HEK293 (cell line): ENCODE data around the gene ZNF488.

Experiments
- CTCF ChIA-PET: fragments of 350-600 bp; formaldehyde crosslinking; extraction: SDS; loops from one replicate; lab custom pipeline; 2021; ENCODE audit warnings: antibody characterized with exemption; lab: Yijun Ruan, JAX
- POLR2A ChIA-PET: fragments of 300-600 bp; formaldehyde crosslinking; extraction: SDS; loops from one replicate; lab custom pipeline; 2020; ENCODE audit warnings: antibody characterized with exemption, inconsistent platforms; lab: Yijun Ruan, JAX
- H3K27ac ChIP-seq: fragments of 200-500 bp; sonication (Bioruptor generic); 2 replicates; pipeline ENCODE4 v1.5.1; 2014; ENCODE audit warnings: low read depth, low read length, control low read depth, inconsistent platforms; ENCODE audit errors: extremely low read depth
- H3K36me3 ChIP-seq, 2 experiments: fragments of 200-500 bp in 1 of 2; sonication (Bioruptor generic) in 1 of 2; 1 replicate in 1 of 2; 2 replicates in 1 of 2; pipeline ENCODE4 v1.5.1; 2014 to 2017; ENCODE audit warnings: inconsistent platforms in 2 of 2, low read length in 2 of 2; ENCODE audit not compliant: control insufficient read depth in 2 of 2, insufficient read depth in 1 of 2
- H3K4me1 ChIP-seq: fragments of 200-500 bp; sonication (Bioruptor generic); 2 replicates; pipeline ENCODE4 v1.5.1; 2014; ENCODE audit warnings: mild to moderate bottlenecking, low read length, inconsistent platforms; ENCODE audit not compliant: control insufficient read depth, insufficient read depth
- H3K4me3 ChIP-seq: 2 replicates; pipeline ENCODE4 v1.5.1; 2011; ENCODE audit warnings: low read depth, mild to moderate bottlenecking, control low read depth, low read length, moderate library complexity
- H3K9me3 ChIP-seq: fragments of 200-500 bp; sonication (Bioruptor generic); 2 replicates; pipeline ENCODE4 v1.5.1; 2014; ENCODE audit warnings: low read depth, low read length, inconsistent platforms; ENCODE audit not compliant: control insufficient read depth, insufficient read depth
- GLIS1 ChIP-seq: fragments of 450-650 bp; formaldehyde crosslinking; IDR thresholded peaks from 2 replicates; pipeline ENCODE4 v1.5.1; 2016; ENCODE audit warnings: missing biosample characterization, missing genetic modification characterization
- GLIS2 ChIP-seq: fragments of 450-650 bp; formaldehyde crosslinking; IDR thresholded peaks from 2 replicates; pipeline ENCODE4 v1.5.1; 2016; ENCODE audit warnings: missing biosample characterization, missing genetic modification characterization
- KLF7 ChIP-seq: fragments of 450-650 bp; formaldehyde crosslinking; IDR thresholded peaks from 2 replicates; pipeline ENCODE4 v1.5.1; 2016; ENCODE audit warnings: missing biosample characterization, missing genetic modification characterization, borderline replicate concordance
- KLF8 ChIP-seq: fragments of 450-650 bp; formaldehyde crosslinking; IDR thresholded peaks from 2 replicates; pipeline ENCODE4 v1.5.1; 2016; ENCODE audit warnings: missing biosample characterization, missing genetic modification characterization
- REPIN1 ChIP-seq: fragments of 450-650 bp; formaldehyde crosslinking; IDR thresholded peaks from 2 replicates; pipeline ENCODE4 v1.5.1; 2017; ENCODE audit warnings: missing biosample characterization, missing genetic modification characterization, low read depth
- SCRT1 ChIP-seq: fragments of 450-650 bp; formaldehyde crosslinking; IDR thresholded peaks from 2 replicates; pipeline ENCODE4 v1.5.1; 2016; ENCODE audit warnings: missing biosample characterization, missing genetic modification characterization, borderline replicate concordance
- TCF7L2 ChIP-seq: IDR thresholded peaks from 2 replicates; pipeline ENCODE4 v1.6.1; 2011; ENCODE audit warnings: low read depth, mild to moderate bottlenecking, inconsistent platforms, low read length, moderate library complexity, borderline replicate concordance
- TRIM28 ChIP-seq: IDR thresholded peaks from 2 replicates; pipeline ENCODE4 v1.6.1; 2011; ENCODE audit warnings: low read length, control low read depth, borderline replicate concordance
- ZEB2 ChIP-seq: fragments of 450-650 bp; formaldehyde crosslinking; IDR thresholded peaks from 2 replicates; pipeline ENCODE4 v1.5.1; 2016; ENCODE audit warnings: missing biosample characterization, missing genetic modification characterization
- ZNF112 ChIP-seq: fragments of 450-650 bp; formaldehyde crosslinking; IDR thresholded peaks from 2 replicates; pipeline ENCODE4 v1.5.0; 2017; ENCODE audit warnings: missing biosample characterization, missing genetic modification characterization
- ZNF121 ChIP-seq: fragments of 450-650 bp; formaldehyde crosslinking; IDR thresholded peaks from 2 replicates; pipeline ENCODE4 v1.5.1; 2016; ENCODE audit warnings: missing biosample characterization, missing genetic modification characterization
- ZNF148 ChIP-seq: fragments of 450-650 bp; formaldehyde crosslinking; IDR thresholded peaks from 2 replicates; pipeline ENCODE4 v1.5.0; 2017; ENCODE audit warnings: missing biosample characterization, missing genetic modification characterization, borderline replicate concordance
- ZNF175 ChIP-seq: fragments of 450-650 bp; formaldehyde crosslinking; IDR thresholded peaks from 2 replicates; pipeline ENCODE4 v1.5.1; 2016; ENCODE audit warnings: missing biosample characterization, missing genetic modification characterization
- ZNF184 ChIP-seq: fragments of 450-650 bp; IDR thresholded peaks from 2 replicates; pipeline ENCODE4 v1.5.1; 2018; ENCODE audit warnings: missing biosample characterization, mild to moderate bottlenecking, missing genetic modification characterization
- ZNF211 ChIP-seq: fragments of 450-650 bp; formaldehyde crosslinking; IDR thresholded peaks from 2 replicates; pipeline ENCODE4 v1.5.1; 2016; ENCODE audit warnings: low read depth, missing biosample characterization, missing genetic modification characterization
- ZNF23 ChIP-seq: fragments of 450-650 bp; formaldehyde crosslinking; IDR thresholded peaks from 2 replicates; pipeline ENCODE4 v1.5.1; 2016; ENCODE audit warnings: missing biosample characterization, missing genetic modification characterization, borderline replicate concordance
- ZNF280C ChIP-seq: fragments of 450-650 bp; formaldehyde crosslinking; IDR thresholded peaks from 2 replicates; pipeline ENCODE4 v1.5.1; 2016; ENCODE audit warnings: missing biosample characterization, missing genetic modification characterization
- ZNF341 ChIP-seq: fragments of 450-650 bp; formaldehyde crosslinking; IDR thresholded peaks from 2 replicates; pipeline ENCODE4; 2016; ENCODE audit warnings: low read depth, missing biosample characterization, missing genetic modification characterization
- ZNF350 ChIP-seq: fragments of 450-650 bp; formaldehyde crosslinking; IDR thresholded peaks from 2 replicates; pipeline ENCODE4 v1.5.0; 2017; ENCODE audit warnings: missing biosample characterization, mild to moderate bottlenecking, missing genetic modification characterization
- ZNF362 ChIP-seq: fragments of 450-650 bp; formaldehyde crosslinking; IDR thresholded peaks from 2 replicates; pipeline ENCODE4 v1.5.1; 2016; ENCODE audit warnings: missing biosample characterization, missing genetic modification characterization
- ZNF404 ChIP-seq: fragments of 450-650 bp; formaldehyde crosslinking; IDR thresholded peaks from 2 replicates; pipeline ENCODE4 v1.5.1; 2017; ENCODE audit warnings: missing biosample characterization, missing genetic modification characterization
- ZNF501 ChIP-seq: fragments of 450-650 bp; formaldehyde crosslinking; IDR thresholded peaks from 2 replicates; pipeline ENCODE4 v1.5.1; 2016; ENCODE audit warnings: missing biosample characterization, missing genetic modification characterization
- ZNF530 ChIP-seq: fragments of 450-650 bp; formaldehyde crosslinking; IDR thresholded peaks from 2 replicates; pipeline ENCODE4 v1.5.1; 2016; ENCODE audit warnings: low read depth, missing biosample characterization, missing genetic modification characterization
- ZNF555 ChIP-seq: fragments of 450-650 bp; formaldehyde crosslinking; conservative IDR thresholded peaks from 2 replicates; pipeline ENCODE4 v1.5.1; 2017; ENCODE audit warnings: missing biosample characterization, mild to moderate bottlenecking, missing genetic modification characterization, inconsistent platforms
- ZNF558 ChIP-seq: fragments of 450-650 bp; formaldehyde crosslinking; IDR thresholded peaks from 2 replicates; pipeline ENCODE4 v1.5.1; 2016; ENCODE audit warnings: missing biosample characterization, missing genetic modification characterization
- ZNF561 ChIP-seq: fragments of 450-650 bp; IDR thresholded peaks from 2 replicates; pipeline ENCODE4 v1.5.1; 2018; ENCODE audit warnings: missing biosample characterization, missing genetic modification characterization, borderline replicate concordance
- ZNF670 ChIP-seq: fragments of 450-650 bp; formaldehyde crosslinking; IDR thresholded peaks from 2 replicates; pipeline ENCODE4 v1.5.1; 2016; ENCODE audit warnings: missing biosample characterization, missing genetic modification characterization, low read depth
- ZNF747 ChIP-seq: fragments of 450-650 bp; formaldehyde crosslinking; IDR thresholded peaks from 2 replicates; pipeline ENCODE4 v1.5.1; 2016; ENCODE audit warnings: missing biosample characterization, missing genetic modification characterization
- ZNF776 ChIP-seq: fragments of 450-650 bp; formaldehyde crosslinking; IDR thresholded peaks from 2 replicates; pipeline ENCODE4 v1.5.0; 2017; ENCODE audit warnings: missing biosample characterization, missing genetic modification characterization, borderline replicate concordance
- ZNF837 ChIP-seq: fragments of 450-650 bp; formaldehyde crosslinking; IDR thresholded peaks from 2 replicates; pipeline ENCODE4 v1.5.1; 2016; ENCODE audit warnings: missing biosample characterization, missing genetic modification characterization
- TF ChIP-seq, protein P1 (sequence below): fragments of 450-650 bp; formaldehyde crosslinking; IDR thresholded peaks from 2 replicates; pipeline ENCODE4 v1.5.1; 2016; ENCODE audit warnings: missing biosample characterization, missing genetic modification characterization

Gene ZNF488

GRCh38 chr10:47365431-47366180 is 18.5 kb downstream of the ZNF488 start:
- Histone ChIP-seq H3K36me3 (no peaks in the 10 kb centered on the region), H3K4me1 (no peaks in the 10 kb centered on the region), H3K27ac (no peak overlapping the region), H3K9me3 (no peaks in the 10 kb centered on the region), H3K4me3 (no peak overlapping the region)
- TF ChIP-seq TRIM28 (no peak), ZNF175 (no peak), ZNF148 (tag by site-specific recombination) (no peak), GLIS2 (no peak), ZNF776 (tag by site-specific recombination) (no peak), ZNF558 (no peak), ZNF184 (tag by site-specific recombination) (no peak), ZNF530 (no peak), TCF7L2 (no peak), ZNF670 (no peak), KLF8 (tag by site-specific recombination) (no peak), ZNF23 (tag by site-specific recombination) (no peak), ZNF211 (tag by site-specific recombination) (no peak), ZNF501 (tag by site-specific recombination) (no peak), ZNF404 (tag by site-specific recombination) (no peak), ZNF341 (tag by site-specific recombination) (no peak), ZNF121 (no peak)
- TF ChIP-seq, protein P1, sequence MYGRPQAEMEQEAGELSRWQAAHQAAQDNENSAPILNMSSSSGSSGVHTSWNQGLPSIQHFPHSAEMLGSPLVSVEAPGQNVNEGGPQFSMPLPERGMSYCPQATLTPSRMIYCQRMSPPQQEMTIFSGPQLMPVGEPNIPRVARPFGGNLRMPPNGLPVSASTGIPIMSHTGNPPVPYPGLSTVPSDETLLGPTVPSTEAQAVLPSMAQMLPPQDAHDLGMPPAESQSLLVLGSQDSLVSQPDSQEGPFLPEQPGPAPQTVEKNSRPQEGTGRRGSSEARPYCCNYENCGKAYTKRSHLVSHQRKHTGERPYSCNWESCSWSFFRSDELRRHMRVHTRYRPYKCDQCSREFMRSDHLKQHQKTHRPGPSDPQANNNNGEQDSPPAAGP (tag by site-specific recombination) = no peak
- ChIA-PET POLR2A (interaction anchor here (1.5 kb wide), 1 partner anchor 19 kb away, joined by 5 read pairs; the partner anchor contains the start of gene ZNF488), CTCF (interaction anchor here (0.8 to 1.7 kb wide), 3 partner anchors 12 to 25 kb away, joined by 3 to 6 read pairs (median 3); no protein-coding TSS in a partner anchor)

DNA sequence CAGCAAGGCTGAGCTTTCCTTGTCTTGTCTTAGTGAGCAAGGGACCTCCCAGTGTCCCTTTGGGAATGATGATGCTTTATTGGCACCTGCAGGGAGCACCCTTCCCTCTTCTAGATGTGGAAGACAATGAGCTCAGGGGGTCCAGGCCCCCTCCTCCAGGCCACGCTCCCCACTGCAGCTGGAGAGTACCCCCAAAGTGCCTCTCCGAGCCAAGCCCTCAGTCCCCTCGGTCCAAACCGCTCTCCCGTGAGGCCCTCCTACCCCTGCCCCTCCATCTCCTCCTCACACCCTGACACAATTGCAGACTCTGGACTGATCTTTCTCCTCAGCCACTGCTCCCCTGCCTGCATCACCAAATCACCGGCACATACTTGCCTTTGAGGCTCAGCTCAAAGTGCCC is 19.2 kb downstream of the ZNF488 start:
- Histone ChIP-seq H3K36me3 (no peaks in the 10 kb centered on the region), H3K9me3 (no peaks in the 10 kb centered on the region), H3K4me3 (no peak overlapping the region), H3K27ac (no peak overlapping the region), H3K4me1 (no peaks in the 10 kb centered on the region)
- ChIA-PET CTCF (interaction anchor here (0.8 to 1.7 kb wide), 3 partner anchors 14 to 340 kb away, joined by 3 to 6 read pairs (median 5); no protein-coding TSS in a partner anchor), POLR2A (interaction anchor here (1.5 kb wide), 1 partner anchor 19 kb away, joined by 5 read pairs; the partner anchor contains the start of gene ZNF488)
- no peak for TF ChIP-seq ZNF280C (tag by site-specific recombination)
- TF ChIP-seq ZNF555 (tag by site-specific recombination) = no peak
- TF ChIP-seq ZNF561 (tag by site-specific recombination) = no peak
- no peak for TF ChIP-seq GLIS1 (tag by site-specific recombination)
- no peak for TF ChIP-seq REPIN1 (tag by site-specific recombination)
- TF ChIP-seq ZNF112 (tag by site-specific recombination) = no peak
- no peak for TF ChIP-seq ZNF362
- TF ChIP-seq KLF7 = no peak
- no peak for TF ChIP-seq SCRT1 (tag by site-specific recombination)
- no peak for TF ChIP-seq ZNF837 (tag by site-specific recombination)
- TF ChIP-seq ZNF747 (tag by site-specific recombination) = no peak
- TF ChIP-seq ZEB2 = no peak
- TF ChIP-seq ZNF350 = no peak
